CD4-positive, alpha-beta T cell treated with Interleukin-6 at 100 ng/mL for 8 hours (primary cell): Measurements from ENCODE around the gene SLC16A6.
"Not testable (repeated sequence)": the region's sequence is repeated elsewhere in the genome, so short reads cannot be mapped to it uniquely, and the experiment has no call there.

Experiments
- DNase-seq: peaks from one replicate; pipeline ENCODE4 v3.0.0-alpha.2; 2020; ENCODE audit warnings: mixed read lengths, low spot score

SLC16A6 gene

GRCh38 chr17:68314916-68315535 is 24.1 kb upstream of the SLC16A6 start:
- peak; percentile 17 for DNase-seq

- DNase-seq, result peak; percentile 35
Measured at GRCh38 chr17:68310152-68310551, 19.2 kb upstream of the SLC16A6 start.

- DNase-seq, result not testable (repeated sequence)
Measured at GRCh38 chr17:68309066-68309670, 18.2 kb upstream of the SLC16A6 start.

DNA sequence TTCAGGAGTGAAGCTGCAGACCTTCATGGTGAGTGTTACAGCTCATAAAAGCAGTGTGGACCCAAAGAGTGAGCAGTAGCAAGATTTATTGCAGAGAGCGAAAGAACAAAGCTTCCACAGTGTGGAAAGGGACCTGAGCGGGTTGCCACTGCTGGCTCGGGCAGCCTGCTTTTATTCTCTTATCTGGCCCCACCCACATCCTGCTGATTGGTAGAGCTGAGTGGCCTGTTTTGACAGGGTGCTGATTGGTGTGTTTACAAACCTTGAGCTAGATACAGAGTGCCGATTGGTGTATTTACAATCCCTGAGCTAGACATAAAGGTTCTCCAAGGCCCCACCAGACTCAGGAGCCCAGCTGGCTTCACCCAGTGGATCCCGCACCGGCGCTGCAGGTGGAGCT is 17.6 kb upstream of the SLC16A6 start:
- not testable (repeated sequence) for DNase-seq

GRCh38 chr17:68307443-68307842 is 16.5 kb upstream of the SLC16A6 start:
- no peak for DNase-seq

GRCh38 chr17:68306819-68307218 is 15.9 kb upstream of the SLC16A6 start:
- no peak for DNase-seq

- DNase-seq, result no peak
Measured at GRCh38 chr17:68305142-68305541, 14.2 kb upstream of the SLC16A6 start.

- DNase-seq, result no peak
Measured at GRCh38 chr17:68304706-68305105, 13.8 kb upstream of the SLC16A6 start.

DNA sequence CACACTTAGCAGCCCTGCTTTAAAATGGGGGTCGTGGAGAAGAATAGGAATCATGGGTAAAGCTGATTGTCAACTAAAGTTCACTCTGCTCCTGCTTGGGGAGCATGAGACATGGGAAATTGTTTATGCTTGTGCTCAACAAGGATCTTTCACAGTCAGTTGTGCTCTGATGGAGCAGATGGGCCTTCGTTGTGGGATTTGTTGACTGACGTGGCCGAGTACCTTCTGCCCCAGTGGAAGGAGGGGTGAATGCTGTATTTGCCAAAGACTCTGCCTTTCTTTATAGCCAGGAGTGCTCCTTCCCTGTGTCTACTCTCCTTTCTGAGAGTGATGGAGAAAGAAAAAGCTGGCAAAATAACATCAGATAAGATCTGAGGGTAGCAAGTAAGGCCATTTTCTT is 11.7 kb upstream of the SLC16A6 start:
- DNase-seq, result no peak

DNA sequence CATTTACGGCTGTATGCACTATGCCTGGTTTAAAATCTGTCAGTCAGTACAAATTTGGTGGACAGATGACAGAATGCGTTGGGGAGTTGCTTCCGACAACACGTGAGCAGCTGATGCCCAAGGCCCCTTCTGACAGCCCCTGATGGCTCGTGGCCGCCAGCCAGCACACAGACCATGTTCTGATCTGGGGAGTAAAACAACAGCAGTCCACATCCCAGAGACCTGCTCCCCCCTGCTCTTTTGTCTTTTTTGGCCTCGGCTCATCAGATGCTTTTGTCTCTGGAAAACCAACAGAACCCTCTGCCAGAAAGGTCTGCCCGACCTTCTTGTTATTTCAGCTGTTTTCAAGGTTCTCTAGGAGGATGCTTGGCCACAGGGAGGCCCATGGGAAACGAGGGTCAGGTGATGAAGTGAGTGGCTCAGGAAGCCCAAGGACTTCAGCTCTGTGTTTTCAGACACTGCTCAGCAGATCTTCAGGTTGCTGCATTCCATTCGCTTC is 11.2 kb upstream of the SLC16A6 start:
- no peak for DNase-seq

- DNase-seq, result no peak
Measured at GRCh38 chr17:68301438-68301959, 10.6 kb upstream of the SLC16A6 start.

DNA sequence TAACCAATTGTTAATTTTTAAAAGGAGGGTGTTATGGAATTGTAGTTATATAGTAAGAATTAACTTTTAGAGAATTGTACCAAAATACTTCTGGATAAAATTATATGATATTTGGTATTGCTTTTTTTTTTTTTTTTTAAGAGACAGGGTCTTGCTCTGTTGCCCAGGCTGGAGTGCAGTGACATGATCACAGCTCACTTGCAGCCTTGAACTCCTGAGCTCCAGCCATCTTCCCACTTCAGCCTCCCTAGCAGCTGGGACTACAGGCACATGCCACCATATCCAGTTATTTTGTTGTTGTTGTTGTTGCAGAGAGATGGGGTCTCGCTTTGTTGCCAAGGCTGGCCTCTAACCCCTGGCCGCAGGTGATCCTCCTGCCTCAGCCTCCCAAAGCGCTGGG is 8.9 kb upstream of the SLC16A6 start:
- no peak for DNase-seq

GRCh38 chr17:68298601-68299000 is 7.7 kb upstream of the SLC16A6 start:
- DNase-seq, result no peak

DNA sequence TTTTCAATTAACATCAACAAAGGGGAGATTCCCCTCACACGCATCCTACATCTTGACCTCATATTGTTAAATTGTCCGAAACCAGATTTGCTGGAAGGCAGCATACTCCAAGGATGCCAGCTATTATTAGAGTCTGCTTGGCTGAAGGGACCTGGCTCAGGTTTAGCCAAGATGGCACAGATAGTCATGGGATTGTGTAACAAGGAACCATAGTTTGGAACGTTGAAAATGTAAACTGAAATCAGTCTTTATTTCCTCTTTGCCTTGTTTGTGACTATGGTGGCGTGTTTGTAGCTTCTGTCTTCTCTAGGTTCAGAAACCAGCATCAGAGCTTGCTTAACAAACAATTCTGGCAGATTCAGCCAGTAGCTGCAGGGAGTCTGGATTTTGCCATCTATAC is 6.3 kb upstream of the SLC16A6 start:
- DNase-seq, result no peak

GRCh38 chr17:68296217-68297191 is 5.6 kb upstream of the SLC16A6 start:
- peak; percentile 79 for DNase-seq

DNA sequence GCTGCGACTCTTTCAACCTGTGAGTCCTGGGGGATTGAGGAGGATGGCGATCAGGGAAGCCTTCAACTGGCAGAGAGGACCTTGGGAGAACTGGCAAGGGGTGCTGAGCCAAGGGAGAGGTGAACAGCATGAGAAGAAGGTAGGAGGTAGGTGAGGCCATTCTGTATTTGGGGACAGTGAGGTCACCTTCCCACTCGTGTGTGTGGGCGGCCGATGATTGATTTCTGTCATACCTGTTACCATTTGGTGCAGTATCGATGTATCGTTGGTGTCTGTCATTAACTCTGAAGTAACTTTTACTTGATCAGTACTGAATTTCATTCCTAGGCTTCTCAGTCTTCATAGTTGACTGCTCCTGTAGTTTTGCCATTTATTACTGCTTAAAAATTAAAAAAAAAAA is 4.2 kb upstream of the SLC16A6 start:
- no peak for DNase-seq

DNA sequence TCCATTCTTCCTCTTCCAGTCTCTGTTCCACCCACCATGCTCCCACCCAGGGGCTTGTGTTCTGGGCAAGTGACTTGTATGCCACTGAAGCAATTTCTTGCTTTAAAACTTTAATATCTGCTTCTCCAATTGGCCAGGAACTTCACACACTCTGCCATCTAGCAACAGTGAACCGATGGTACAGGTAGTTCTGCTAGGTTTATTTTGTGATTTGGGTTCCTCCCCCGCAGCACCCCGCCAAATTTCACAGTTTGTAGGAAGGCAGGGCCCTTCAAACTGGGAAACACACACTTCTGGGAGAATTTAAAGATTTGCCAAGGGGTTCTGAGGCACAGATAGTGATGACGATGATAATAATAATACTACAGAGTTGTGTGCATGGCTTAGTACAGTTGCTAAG is 3.7 kb upstream of the SLC16A6 start:
- DNase-seq, result no peak

DNA sequence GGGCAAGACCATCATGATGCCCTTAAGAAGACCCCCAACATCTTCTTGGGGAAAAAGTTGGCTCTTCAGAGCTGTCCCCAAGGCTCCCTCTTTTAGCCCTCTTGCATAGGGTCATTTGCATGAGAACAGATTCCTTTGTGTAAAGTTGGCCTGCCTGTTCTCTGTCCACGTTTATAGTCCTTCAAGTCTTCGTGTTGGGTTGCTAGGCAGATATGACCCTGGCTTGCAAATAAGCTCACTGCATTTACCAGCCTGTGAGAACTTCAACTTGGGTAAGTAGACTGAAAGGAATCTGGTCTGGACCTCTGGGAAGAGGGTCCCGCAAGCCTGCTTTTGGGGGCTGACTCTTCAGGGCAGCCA is 3.2 kb upstream of the SLC16A6 start:
- no peak for DNase-seq

DNA sequence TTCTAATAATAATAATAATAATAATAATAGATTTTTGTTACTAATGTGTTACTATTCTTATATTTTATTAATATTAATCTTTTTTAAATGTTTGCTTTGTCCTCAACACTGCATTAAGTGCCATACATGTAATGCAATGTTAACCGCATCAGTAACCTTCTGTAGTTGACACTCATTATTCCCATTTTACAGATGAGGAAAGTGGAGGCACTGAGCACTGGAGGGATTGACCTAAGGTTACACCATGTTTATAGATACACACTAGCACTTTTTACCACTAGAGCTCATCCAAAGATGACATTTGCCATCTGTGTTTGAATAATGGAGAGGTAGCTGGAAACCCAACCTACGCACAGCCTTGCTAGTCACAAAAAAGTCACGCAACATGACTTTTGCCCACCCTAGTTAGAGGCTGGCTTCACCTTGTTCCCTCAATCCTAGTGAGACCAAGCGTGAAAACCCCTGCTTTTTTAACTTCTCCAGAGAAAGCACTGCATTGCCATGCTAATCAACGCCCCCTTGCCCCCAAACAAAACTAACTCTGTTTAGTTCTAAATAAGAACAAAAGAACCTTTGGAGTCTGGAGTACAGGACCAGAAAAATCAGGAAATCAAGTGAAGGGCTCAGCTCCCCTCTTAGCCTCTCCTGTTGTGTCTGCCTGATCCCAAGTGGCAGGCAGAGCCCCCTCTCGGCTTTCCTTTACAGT is 2.7 kb upstream of the SLC16A6 start:
- no peak for DNase-seq

GRCh38 chr17:68292689-68293040 is 1.7 kb upstream of the SLC16A6 start:
- DNase-seq, result no peak

GRCh38 chr17:68291836-68292688 is 1.1 kb upstream of the SLC16A6 start:
- peak; percentile 94 for DNase-seq
